IPS-15b (cell line): ENCODE results near the gene PREB.
A peak's percentile ranks its signal among the peaks of the same experiment; 100 is the strongest.
"Not testable (repeated sequence)": the region's sequence is repeated elsewhere in the genome, so short reads cannot be mapped to it uniquely, and the experiment has no call there.

Source experiments
- H3K27me3 ChIP-seq: one replicate; pipeline ENCODE4 v1.6.1; 2013; ENCODE audit warnings: low read length; ENCODE audit not compliant: control insufficient read depth, insufficient read depth
- H3K36me3 ChIP-seq: one replicate; pipeline ENCODE4 v1.6.1; 2013; ENCODE audit warnings: low read length; ENCODE audit not compliant: control insufficient read depth, insufficient read depth
- H3K4me1 ChIP-seq: one replicate; pipeline ENCODE4 v1.6.1; 2013; ENCODE audit warnings: mild to moderate bottlenecking, low read length; ENCODE audit not compliant: control insufficient read depth, insufficient read depth
- H3K4me3 ChIP-seq: one replicate; pipeline ENCODE4 v1.5.1; 2013; ENCODE audit warnings: low read depth, low read length
- H3K9ac ChIP-seq: one replicate; pipeline ENCODE4 v1.6.1; 2013; ENCODE audit warnings: low read depth, mild to moderate bottlenecking, low read length
- H3K9me3 ChIP-seq: one replicate; pipeline ENCODE4 v1.6.1; 2013; ENCODE audit warnings: mild to moderate bottlenecking, low read length; ENCODE audit not compliant: control insufficient read depth, insufficient read depth

Gene PREB

DNA sequence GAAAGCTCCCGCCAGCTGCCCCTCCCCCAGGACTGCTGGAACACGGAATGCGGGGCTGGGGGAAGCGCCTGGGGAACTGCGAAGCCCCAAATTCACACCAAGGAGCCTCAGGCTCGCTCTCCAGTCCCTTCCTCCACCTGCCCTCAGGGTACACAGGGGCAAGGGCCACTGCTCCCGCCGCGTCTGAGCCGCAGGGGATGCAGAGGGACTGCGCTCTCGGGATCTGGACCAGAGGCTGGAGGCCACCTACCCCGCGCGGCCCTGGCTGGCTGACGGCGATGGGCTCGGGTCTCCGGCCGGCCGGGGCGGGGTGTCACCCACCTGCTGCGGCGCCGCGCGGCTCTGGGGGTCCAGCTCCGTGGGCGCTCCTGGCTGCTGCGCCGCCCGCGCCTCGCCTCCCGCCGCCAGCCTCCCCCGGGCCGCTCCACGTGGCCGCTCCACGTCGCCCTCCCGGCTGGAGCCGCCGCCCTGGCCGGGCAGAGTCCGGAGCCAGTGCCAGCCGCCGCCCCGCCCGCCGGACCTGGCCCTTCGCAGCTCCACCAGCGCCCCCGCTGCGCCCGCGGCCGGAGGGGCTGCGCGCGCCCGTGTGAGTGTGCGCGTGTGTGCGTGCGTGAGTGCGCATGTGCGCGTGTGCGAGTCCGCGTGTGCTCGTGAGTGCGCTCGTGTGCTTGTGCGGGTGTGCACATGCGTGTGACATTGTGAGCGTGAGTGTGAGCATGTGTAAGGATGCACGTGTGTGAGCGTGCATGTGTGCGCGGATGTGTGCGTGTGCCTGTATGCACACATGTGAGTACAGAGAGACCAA, 15.7 kb downstream of the PREB start, which contains the start of gene CGREF1:
Gene CGREF1 (minus strand): TSS at position 604 of the 805 bp plus-strand sequence. CDS start 14,762 bp downstream, outside the sequence.
- H3K4me1 ChIP-seq: no peaks in the 10 kb centered on the region
- peaks cover 62% of the 10 kb centered on the region for H3K27me3 ChIP-seq
- peak within 1 kb of the TSS; percentile 67 for H3K4me3 ChIP-seq
- no peaks in the 10 kb centered on the region for H3K36me3 ChIP-seq
- no peaks in the 10 kb centered on the region for H3K9me3 ChIP-seq
- H3K9ac ChIP-seq: no peak within 1 kb of the TSS

DNA sequence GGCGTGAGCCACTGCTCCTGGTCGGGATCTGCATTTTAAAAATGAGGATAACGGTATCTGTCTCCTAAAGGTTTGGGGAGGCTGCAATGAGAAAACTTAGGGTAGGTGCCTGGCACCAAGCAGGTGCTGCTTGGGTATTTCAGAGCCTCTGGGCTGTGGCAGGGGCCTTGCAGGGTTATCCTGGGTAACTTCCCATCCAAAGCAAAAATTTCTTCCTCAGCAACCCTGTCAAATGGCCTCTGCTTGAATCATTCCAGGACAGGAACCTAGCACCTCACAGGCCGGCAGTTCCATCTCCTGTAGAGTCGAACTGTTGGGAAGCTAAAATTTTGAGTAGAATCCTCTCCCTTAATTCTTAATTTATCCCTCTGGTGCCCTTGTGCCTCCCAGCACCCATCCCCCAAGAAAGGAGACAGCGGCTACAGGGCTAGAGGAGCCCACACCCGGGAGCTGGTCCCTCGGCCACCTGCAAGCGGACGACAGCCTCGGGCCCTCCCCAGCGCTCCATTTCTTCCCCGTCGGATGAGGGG, 16.4 kb downstream of the PREB start:
- Histone ChIP-seq H3K4me3 (peak overlapping the region; percentile 67), H3K36me3 (no peaks in the 10 kb centered on the region), H3K9me3 (no peaks in the 10 kb centered on the region), H3K9ac (no peak overlapping the region), H3K27me3 (peaks cover 58% of the 10 kb centered on the region), H3K4me1 (no peaks in the 10 kb centered on the region)

DNA sequence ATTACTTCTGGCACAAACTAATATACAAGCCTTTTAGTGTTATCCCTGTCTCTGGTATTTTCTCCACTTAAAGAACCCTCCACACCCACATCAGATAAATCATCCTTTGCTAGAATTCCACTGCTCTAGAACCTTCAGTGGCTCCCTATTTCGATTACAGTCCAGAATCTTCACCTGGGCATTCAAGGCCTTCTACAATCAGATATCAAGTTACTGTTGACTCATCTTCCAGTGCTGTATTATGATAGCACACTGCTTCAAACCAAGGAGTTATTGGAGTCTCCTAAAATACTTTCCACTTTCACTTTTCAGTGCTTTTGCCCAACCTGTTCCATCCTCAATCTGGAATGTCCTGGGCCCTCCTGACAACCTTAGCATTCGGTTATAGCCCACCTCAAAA, 18.9 kb downstream of the PREB start:
- H3K36me3 ChIP-seq: no peaks in the 10 kb centered on the region
- no peak overlapping the region for H3K9ac ChIP-seq
- peaks cover 33% of the 10 kb centered on the region for H3K27me3 ChIP-seq
- no peaks in the 10 kb centered on the region for H3K9me3 ChIP-seq
- no peak overlapping the region for H3K4me3 ChIP-seq
- H3K4me1 ChIP-seq: no peaks in the 10 kb centered on the region

DNA sequence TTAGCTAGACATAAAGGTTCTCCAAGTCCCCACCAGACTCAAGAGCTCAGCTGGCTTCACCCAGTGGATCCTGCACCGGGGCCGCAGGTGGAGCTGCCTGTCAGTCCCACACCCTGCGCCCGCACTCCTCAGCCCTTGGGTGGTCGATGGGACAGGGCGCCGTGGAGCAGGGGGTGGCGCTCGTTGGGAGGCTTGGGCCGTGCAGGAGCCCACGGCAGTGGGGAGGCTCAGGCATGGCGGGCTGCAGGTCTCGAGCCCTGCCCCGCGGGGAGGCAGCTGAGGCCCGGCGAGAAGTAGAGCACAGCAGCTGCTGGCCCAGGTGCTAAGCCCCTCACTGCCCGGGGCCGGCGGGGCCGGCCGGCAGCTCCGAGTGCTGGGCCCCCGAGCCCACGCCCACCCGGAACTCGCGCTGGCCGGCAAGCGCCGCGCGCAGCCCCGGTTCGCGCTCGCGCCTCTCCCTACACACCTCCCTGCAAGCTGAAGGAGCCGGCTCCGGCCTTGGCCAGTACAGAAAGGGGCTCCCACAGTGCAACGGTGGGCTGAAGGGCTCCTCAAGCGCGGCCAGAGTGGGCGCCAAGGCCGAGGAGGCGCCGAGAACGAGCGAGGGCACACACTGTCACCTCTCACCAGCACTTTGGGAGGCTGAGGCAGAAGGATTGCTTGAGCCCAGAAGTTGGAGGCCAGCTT, 22.9 kb downstream of the PREB start:
- not testable (repeated sequence) for H3K27me3 ChIP-seq, H3K9ac ChIP-seq, H3K36me3 ChIP-seq, H3K4me3 ChIP-seq, H3K4me1 ChIP-seq, H3K9me3 ChIP-seq

DNA sequence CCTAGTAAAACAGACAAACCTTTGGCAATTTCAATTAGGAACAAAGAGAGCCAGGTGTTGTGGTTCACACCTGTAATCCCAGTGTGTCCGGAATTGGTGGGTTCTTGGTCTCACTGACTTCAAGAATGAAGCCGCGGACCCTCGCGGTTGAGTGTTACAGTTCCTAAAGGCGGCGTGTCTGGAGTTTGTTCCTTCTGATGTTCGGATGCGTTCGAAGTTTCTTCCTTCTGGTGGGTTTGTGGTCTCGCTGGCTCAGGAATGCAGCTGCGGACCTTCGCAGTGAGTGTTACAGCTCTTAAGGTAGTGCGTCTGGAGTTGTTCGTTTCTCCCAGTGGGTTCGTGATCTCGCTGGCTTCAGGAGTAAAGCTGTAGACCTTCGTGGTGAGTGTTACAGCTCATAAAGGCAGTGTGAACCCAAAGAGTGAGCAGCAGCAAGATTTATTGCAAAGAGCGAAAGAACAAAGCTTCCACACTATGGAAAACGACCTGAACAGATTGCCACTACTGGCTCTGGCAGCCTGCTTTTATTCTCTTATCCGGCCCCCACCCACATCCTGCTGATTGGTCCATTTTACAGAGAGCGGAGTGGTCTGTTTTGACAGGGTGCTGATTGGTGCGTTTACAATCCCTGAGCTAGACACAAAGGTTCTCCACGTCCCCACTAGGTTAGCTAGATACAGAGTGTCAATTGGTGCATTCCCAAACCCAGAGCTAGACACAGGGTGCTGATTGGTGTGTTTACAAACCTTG, 23.7 kb downstream of the PREB start:
- H3K9me3 ChIP-seq, H3K4me1 ChIP-seq, H3K36me3 ChIP-seq, H3K9ac ChIP-seq, H3K4me3 ChIP-seq, H3K27me3 ChIP-seq: not testable (repeated sequence)

DNA sequence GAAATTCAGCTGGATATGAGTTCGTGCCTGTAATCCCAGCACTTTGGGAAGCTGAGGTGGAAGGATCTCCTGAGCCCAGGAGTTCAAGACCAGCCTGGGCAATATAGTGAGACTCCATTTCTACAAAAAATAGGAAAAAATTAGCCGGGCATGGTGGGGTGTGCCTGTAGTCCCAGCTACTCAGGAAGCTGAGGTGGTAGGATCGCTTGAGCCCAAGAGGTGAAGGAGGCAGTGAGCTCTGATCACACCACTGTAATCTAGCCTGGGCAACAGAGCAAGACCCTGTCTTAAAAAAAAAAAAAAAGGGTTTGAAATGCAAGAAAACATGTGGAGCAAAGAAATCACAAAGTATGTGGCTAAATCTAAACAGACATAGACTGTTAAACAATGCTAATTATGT, 25.4 kb downstream of the PREB start:
- Histone ChIP-seq H3K36me3 (no peaks in the 10 kb centered on the region), H3K9me3 (no peaks in the 10 kb centered on the region), H3K4me1 (no peaks in the 10 kb centered on the region), H3K9ac (no peak overlapping the region), H3K27me3 (no peaks in the 10 kb centered on the region), H3K4me3 (no peak overlapping the region)

DNA sequence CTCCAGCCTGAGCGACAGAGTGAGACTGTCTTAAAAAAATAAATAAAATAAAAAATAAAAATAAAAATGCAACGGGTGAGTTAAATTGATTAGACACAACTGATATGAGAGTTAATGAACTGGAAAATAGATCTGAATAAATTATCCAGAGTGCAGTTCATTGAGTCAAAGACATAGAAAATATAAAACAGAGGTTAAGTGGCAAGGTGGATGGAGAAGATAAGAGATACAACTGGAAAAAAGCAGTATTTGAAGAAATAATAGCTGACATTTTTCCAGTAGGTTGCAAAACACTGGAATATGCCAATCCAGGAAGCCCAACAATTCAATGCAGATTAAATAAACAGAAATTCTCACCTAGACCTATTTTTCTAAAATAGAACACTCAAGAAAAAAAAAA, 26.2 kb downstream of the PREB start:
- H3K4me1 ChIP-seq: no peaks in the 10 kb centered on the region
- H3K36me3 ChIP-seq: no peaks in the 10 kb centered on the region
- H3K27me3 ChIP-seq: no peaks in the 10 kb centered on the region
- H3K4me3 ChIP-seq: no peak overlapping the region
- H3K9ac ChIP-seq: no peak overlapping the region
- H3K9me3 ChIP-seq: no peaks in the 10 kb centered on the region

DNA sequence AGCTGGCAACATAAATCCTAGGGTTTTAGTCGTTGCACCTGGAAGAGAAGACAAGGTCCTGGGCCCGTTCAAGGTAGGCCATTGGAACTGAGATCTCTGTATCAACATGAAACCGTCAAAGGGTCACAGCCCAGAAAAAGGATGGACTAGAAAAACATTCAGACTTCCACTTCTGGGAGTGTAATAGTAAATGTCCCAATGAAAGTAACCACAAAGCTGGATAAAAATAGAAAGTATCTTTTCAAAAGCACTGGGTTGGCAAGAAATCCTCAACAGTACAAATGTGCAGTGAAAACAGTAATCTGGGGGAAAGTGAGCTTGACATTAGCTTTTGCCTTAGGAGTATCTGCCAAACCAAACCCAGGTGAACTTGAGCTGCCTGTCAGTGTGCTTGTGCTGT, 28.5 kb downstream of the PREB start:
- H3K27me3 ChIP-seq: no peaks in the 10 kb centered on the region
- H3K4me1 ChIP-seq: no peaks in the 10 kb centered on the region
- H3K9ac ChIP-seq: no peak overlapping the region
- no peak overlapping the region for H3K4me3 ChIP-seq
- H3K9me3 ChIP-seq: no peaks in the 10 kb centered on the region
- H3K36me3 ChIP-seq: no peaks in the 10 kb centered on the region

DNA sequence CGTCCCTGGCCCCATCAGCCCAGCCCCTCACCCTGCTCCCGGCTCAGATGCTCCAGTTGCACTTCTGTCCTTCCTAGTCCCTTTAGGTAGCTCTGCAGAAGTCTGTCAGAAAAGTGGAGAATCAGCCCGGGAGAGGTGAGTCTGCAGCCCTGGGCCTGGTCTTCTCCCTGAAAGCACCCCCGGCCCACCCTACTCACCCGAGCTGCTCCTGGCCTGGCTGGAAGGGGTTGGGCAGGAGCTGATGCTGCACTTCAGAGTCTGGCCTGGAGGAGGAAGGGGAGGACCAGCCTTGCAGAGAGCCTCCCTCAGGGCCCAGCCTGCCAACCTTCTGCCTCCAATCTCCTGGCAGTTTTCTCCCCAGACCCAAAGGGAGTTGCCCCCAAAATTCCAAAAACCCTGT, 32.1 kb downstream of the PREB start:
- Histone ChIP-seq H3K27me3 (no peaks in the 10 kb centered on the region), H3K4me3 (no peak overlapping the region), H3K4me1 (no peaks in the 10 kb centered on the region), H3K9ac (no peak overlapping the region), H3K9me3 (no peaks in the 10 kb centered on the region), H3K36me3 (no peaks in the 10 kb centered on the region)

DNA sequence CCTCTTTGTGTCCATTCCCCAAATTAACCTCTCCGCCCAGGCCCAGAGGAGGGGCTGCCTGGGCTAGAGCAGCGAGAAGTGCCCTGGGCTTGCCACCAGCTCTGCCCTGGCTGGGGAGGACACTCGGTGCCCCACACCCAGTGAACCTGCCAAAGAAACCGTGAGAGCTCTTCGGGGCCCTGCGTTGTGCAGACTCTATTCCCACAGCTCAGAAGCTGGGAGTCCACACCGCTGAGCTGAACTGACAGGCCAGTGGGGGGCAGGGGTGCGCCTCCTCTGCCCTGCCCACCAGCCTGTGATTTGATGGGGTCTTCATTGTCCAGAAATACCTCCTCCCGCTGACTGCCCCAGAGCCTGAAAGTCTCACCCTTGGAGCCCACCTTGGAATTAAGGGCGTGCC, 34.4 kb downstream of the PREB start:
- no peak overlapping the region for H3K9ac ChIP-seq
- no peak overlapping the region for H3K4me3 ChIP-seq
- H3K36me3 ChIP-seq: no peaks in the 10 kb centered on the region
- no peaks in the 10 kb centered on the region for H3K27me3 ChIP-seq
- H3K4me1 ChIP-seq: no peaks in the 10 kb centered on the region
- no peaks in the 10 kb centered on the region for H3K9me3 ChIP-seq

DNA sequence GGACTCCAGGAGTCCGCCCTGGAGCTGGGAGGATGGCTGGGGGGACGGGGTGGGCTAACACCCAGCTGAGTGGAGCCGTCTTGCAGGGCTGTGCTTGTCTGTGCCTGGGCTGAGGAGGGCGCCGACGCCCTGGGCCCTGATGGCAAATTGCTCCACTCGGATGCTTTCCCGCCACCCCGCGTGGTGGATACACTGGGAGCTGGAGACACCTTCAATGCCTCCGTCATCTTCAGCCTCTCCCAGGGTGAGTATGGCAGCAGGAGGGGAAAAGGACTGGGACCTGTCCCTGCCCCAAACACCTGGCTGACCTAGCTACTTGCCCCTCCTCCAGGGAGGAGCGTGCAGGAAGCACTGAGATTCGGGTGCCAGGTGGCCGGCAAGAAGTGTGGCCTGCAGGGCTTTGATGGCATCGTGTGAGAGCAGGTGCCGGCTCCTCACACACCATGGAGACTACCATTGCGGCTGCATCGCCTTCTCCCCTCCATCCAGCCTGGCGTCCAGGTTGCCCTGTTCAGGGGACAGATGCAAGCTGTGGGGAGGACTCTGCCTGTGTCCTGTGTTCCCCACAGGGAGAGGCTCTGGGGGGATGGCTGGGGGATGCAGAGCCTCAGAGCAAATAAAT, 35.0 kb downstream of the PREB start:
- Histone ChIP-seq H3K27me3 (no peaks in the 10 kb centered on the region), H3K4me3 (no peak overlapping the region), H3K36me3 (no peaks in the 10 kb centered on the region), H3K4me1 (no peaks in the 10 kb centered on the region), H3K9me3 (no peaks in the 10 kb centered on the region), H3K9ac (no peak overlapping the region)
